ENCODE data around the gene EEFSEC. TPM values are rescaled to one million over a fixed set of nuclear protein-coding genes. Genes with fewer than 3 reads are reported as not detected.

The EEFSEC gene
- total RNA-seq, 1 donor from 2014 or later: 7.1 TPM

- peaks cover 13% of the 10 kb centered on the region for H3K36me3 Mint-ChIP-seq (ENCODE audit: low read depth, unreplicated experiment)
- TF ChIP-seq CTCF (IDR thresholded peaks at IDR 0.05; ENCODE audit: unreplicated experiment): no peak
- H3K27me3 Mint-ChIP-seq (ENCODE audit: unreplicated experiment): peaks cover 18% of the 10 kb centered on the region
- no peak overlapping the region for H3K4me3 Mint-ChIP-seq (ENCODE audit: unreplicated experiment)
- H3K9me3 Mint-ChIP-seq (ENCODE audit: unreplicated experiment): no peaks in the 10 kb centered on the region
- no peak overlapping the region for H3K27ac Mint-ChIP-seq (ENCODE audit: unreplicated experiment)
- peaks cover 2% of the 10 kb centered on the region for H3K4me1 Mint-ChIP-seq (ENCODE audit: unreplicated experiment)
- DNase-seq (ENCODE audit: low spot score): no peak
Observed at GRCh38 chr3:128421966-128422365, 268.7 kb downstream of the EEFSEC start.

GRCh38 chr3:128422762-128423524, 269.7 kb downstream of the EEFSEC start:
- Mint-ChIP-seq H3K36me3 (ENCODE audit: low read depth, unreplicated experiment) (peaks cover 13% of the 10 kb centered on the region), H3K9me3 (ENCODE audit: unreplicated experiment) (no peaks in the 10 kb centered on the region), H3K27me3 (ENCODE audit: unreplicated experiment) (peaks cover 20% of the 10 kb centered on the region), H3K4me3 (ENCODE audit: unreplicated experiment) (no peak overlapping the region), H3K4me1 (ENCODE audit: unreplicated experiment) (peaks cover 2% of the 10 kb centered on the region), H3K27ac (ENCODE audit: unreplicated experiment) (no peak overlapping the region)
- DNase-seq (ENCODE audit: low spot score): no peak
- no peak for TF ChIP-seq CTCF (IDR thresholded peaks at IDR 0.05; ENCODE audit: unreplicated experiment)

GRCh38 chr3:128423525-128424147, 270.4 kb downstream of the EEFSEC start:
- no peak for DNase-seq (ENCODE audit: low spot score)
- Mint-ChIP-seq H3K27ac (ENCODE audit: unreplicated experiment) (no peak overlapping the region), H3K27me3 (ENCODE audit: unreplicated experiment) (peaks cover 19% of the 10 kb centered on the region), H3K9me3 (ENCODE audit: unreplicated experiment) (no peaks in the 10 kb centered on the region), H3K36me3 (ENCODE audit: low read depth, unreplicated experiment) (peaks cover 13% of the 10 kb centered on the region), H3K4me3 (ENCODE audit: unreplicated experiment) (no peak overlapping the region), H3K4me1 (ENCODE audit: unreplicated experiment) (peaks cover 2% of the 10 kb centered on the region)
- no peak for TF ChIP-seq CTCF (IDR thresholded peaks at IDR 0.05; ENCODE audit: unreplicated experiment)

GRCh38 chr3:128424508-128425069, 271.3 kb downstream of the EEFSEC start:
- Mint-ChIP-seq H3K9me3 (ENCODE audit: unreplicated experiment) (no peaks in the 10 kb centered on the region), H3K4me1 (ENCODE audit: unreplicated experiment) (no peaks in the 10 kb centered on the region), H3K36me3 (ENCODE audit: low read depth, unreplicated experiment) (peaks cover 3% of the 10 kb centered on the region), H3K4me3 (ENCODE audit: unreplicated experiment) (no peak overlapping the region), H3K27me3 (ENCODE audit: unreplicated experiment) (peaks cover 18% of the 10 kb centered on the region), H3K27ac (ENCODE audit: unreplicated experiment) (no peak overlapping the region)
- no peak for TF ChIP-seq CTCF (IDR thresholded peaks at IDR 0.05; ENCODE audit: unreplicated experiment)
- DNase-seq (ENCODE audit: low spot score): no peak
